GM19467 (cell line): Measurements from ENCODE around the gene DYSF.

Experiments used
- ATAC-seq: cut with Tn5 transposase; IDR thresholded peaks from one replicate; pipeline ENCODE4 v1.9.1; 2021; ENCODE audit warnings: mild to moderate bottlenecking, moderate library complexity; ENCODE audit not compliant: unreplicated experiment

DYSF gene

GRCh38 chr2:71455741-71456569 is 2.6 kb downstream of the DYSF start:
- no peak for ATAC-seq

GRCh38 chr2:71456617-71457016 is 3.3 kb downstream of the DYSF start:
- ATAC-seq, result no peak

GRCh38 chr2:71457123-71457915 is 4.0 kb downstream of the DYSF start:
- ATAC-seq, result no peak

- no peak for ATAC-seq
Measured at GRCh38 chr2:71457923-71458322, 4.6 kb downstream of the DYSF start.

GRCh38 chr2:71458413-71459083 is 5.2 kb downstream of the DYSF start:
- ATAC-seq, result no peak

- ATAC-seq, result no peak
Measured at GRCh38 chr2:71459084-71459431, 5.7 kb downstream of the DYSF start.

- ATAC-seq, result no peak
Measured at GRCh38 chr2:71460056-71460455, 6.7 kb downstream of the DYSF start.

- no peak for ATAC-seq
Measured at GRCh38 chr2:71460595-71461303, 7.4 kb downstream of the DYSF start.

GRCh38 chr2:71461304-71461671 is 7.9 kb downstream of the DYSF start:
- no peak for ATAC-seq

GRCh38 chr2:71462056-71462605 is 8.8 kb downstream of the DYSF start:
- no peak for ATAC-seq

GRCh38 chr2:71462641-71463341 is 9.4 kb downstream of the DYSF start:
- ATAC-seq, result no peak

- ATAC-seq, result no peak
Measured at GRCh38 chr2:71463342-71463654, 9.9 kb downstream of the DYSF start.

- no peak for ATAC-seq
Measured at GRCh38 chr2:71464389-71464788, 11.0 kb downstream of the DYSF start.

- ATAC-seq, result no peak
Measured at GRCh38 chr2:71465356-71465755, 12.0 kb downstream of the DYSF start.

- no peak for ATAC-seq
Measured at GRCh38 chr2:71465961-71466300, 12.6 kb downstream of the DYSF start.

GRCh38 chr2:71466301-71467179 is 13.2 kb downstream of the DYSF start:
- ATAC-seq, result no peak

- ATAC-seq, result no peak
Measured at GRCh38 chr2:71467180-71467815, 13.9 kb downstream of the DYSF start.

- no peak for ATAC-seq
Measured at GRCh38 chr2:71468279-71469015, 15.1 kb downstream of the DYSF start.
